Panc1 (cell line): ENCODE results near the gene RNU7-1. TPM values are rescaled to one million over a fixed set of nuclear protein-coding genes. Genes with fewer than 3 reads are reported as not detected.
A peak's percentile ranks its signal among the peaks of the same experiment; 100 is the strongest.

Experiments used
- ATAC-seq: fragments of 200-7000 bp; cut with Tn5 transposase; 2 replicates; pipeline ENCODE4 v1.9.1; 2020; ENCODE audit warnings: mild to moderate bottlenecking, moderate library complexity
- BruUV-seq: library from RNA; stranded (reverse); fragments of 400-500 nt; replicated peaks from 2 replicates; lab custom pipeline; 2021; lab: Mats Ljungman, UMichigan
- CTCF ChIA-PET: fragments of 300-600 bp; sonication (Branson Sonifier 250); formaldehyde crosslinking; loops from one replicate; lab custom pipeline; 2022; ENCODE audit warnings: antibody characterized with exemption; lab: Charles Lee
- POLR2A ChIA-PET: fragments of 300-600 bp; sonication (Branson Sonifier 250); formaldehyde crosslinking; loops from one replicate; lab custom pipeline; 2022; ENCODE audit warnings: antibody characterized with exemption; lab: Charles Lee
- DNase-seq: peaks from one replicate; pipeline ENCODE4 v3.0.0-alpha.2; 2010; ENCODE audit warnings: low read depth, low spot score
- H3K27ac ChIP-seq: 2 replicates; pipeline ENCODE4 v1.5.1; 2011; ENCODE audit warnings: mild to moderate bottlenecking, low read length, inconsistent platforms
- H3K27me3 ChIP-seq: fragments of 200-500 bp; sonication (Bioruptor generic); 2 replicates; pipeline ENCODE4 v1.6.0; 2014; ENCODE audit warnings: low read length, inconsistent platforms; ENCODE audit not compliant: control insufficient read depth, insufficient read depth
- H3K36me3 ChIP-seq: fragments of 200-500 bp; sonication (Bioruptor generic); 2 replicates; pipeline ENCODE4 v1.5.1; 2014; ENCODE audit warnings: inconsistent platforms, mild to moderate bottlenecking, low read length, moderate library complexity; ENCODE audit not compliant: control insufficient read depth, insufficient read depth
- H3K4me1 ChIP-seq: 2 replicates; pipeline ENCODE4 v1.5.1; 2011; ENCODE audit warnings: inconsistent platforms, mild to moderate bottlenecking, low read length, moderate library complexity; ENCODE audit not compliant: control insufficient read depth, insufficient read depth
- H3K4me3 ChIP-seq, 2 experiments: 2 replicates each; pipeline ENCODE4 v1.5.1; 2011 to 2012; ENCODE audit warnings: low read depth in 2 of 2, low read length in 2 of 2, mild to moderate bottlenecking in 2 of 2, inconsistent platforms in 1 of 2, moderate library complexity in 1 of 2
- H3K9me3 ChIP-seq: fragments of 200-500 bp; sonication (Bioruptor generic); 2 replicates; pipeline ENCODE4 v1.5.1; 2014; ENCODE audit warnings: low read depth, mild to moderate bottlenecking, inconsistent platforms, low read length, moderate library complexity; ENCODE audit not compliant: control insufficient read depth, insufficient read depth
- POLR2AphosphoS5 ChIP-seq: IDR thresholded peaks from 2 replicates; pipeline ENCODE4 v1.6.1; 2012; ENCODE audit warnings: mild to moderate bottlenecking, low read depth, low read length, moderate library complexity
- REST ChIP-seq, 2 experiments: IDR thresholded peaks; 2 replicates each; pipeline ENCODE4 v1.6.1; 2011 to 2012; ENCODE audit warnings: low read depth in 2 of 2, control low read depth in 1 of 2, low read length in 1 of 2, mild to moderate bottlenecking in 1 of 2, moderate library complexity in 1 of 2; ENCODE audit not compliant: insufficient read depth in 1 of 2
- SIN3A ChIP-seq: IDR thresholded peaks from 2 replicates; pipeline ENCODE4 v1.6.1; 2012; ENCODE audit warnings: low read depth, mild to moderate bottlenecking, low read length, moderate library complexity, borderline replicate concordance; ENCODE audit not compliant: insufficient read depth
- TCF7L2 ChIP-seq: IDR thresholded peaks from 2 replicates; pipeline ENCODE4 v1.6.1; 2011; ENCODE audit warnings: mild to moderate bottlenecking, low read depth, low read length, inconsistent platforms
- in situ Hi-C: cut with HindIII; loops from 2 replicates; pipeline ENCODE4 v1.10.0; 2016; ENCODE audit warnings: low sequenced_read_pairs, low pct_unique_long_range_greater_than_20kb
- intact Hi-C: fragments of 100-400 bp; cut with micrococcal nuclease; formaldehyde crosslinking; loops from one replicate; pipeline ENCODE4 v1.10.0; 2022; ENCODE audit not compliant: unreplicated experiment
- total RNA-seq: library from RNA; stranded (reverse); gene quantifications from one replicate; pipeline ENCODE4 v1.2.1, GENCODE V29; 2021; ENCODE audit not compliant: unreplicated experiment

Gene RNU7-1
- total RNA-seq, 1 experiment from 2014 or later, result not detected

- H3K4me3 ChIP-seq, result peak overlapping the region in 1 of 2 experiments; percentile 44; a peak in 2 of 4 replicates
- H3K4me1 ChIP-seq, result peaks cover 46% of the 10 kb centered on the region
- in situ Hi-C loops, result no loop called here
- TSS peak; percentile 44 for BruUV-seq
- ChIA-PET CTCF (interaction anchor here (1.3 kb wide), 1 partner anchor 13 kb away, joined by 3 read pairs; no protein-coding TSS in a partner anchor), POLR2A (interaction anchor here (1.2 kb wide), 1 partner anchor 13 kb away, joined by 3 read pairs; no protein-coding TSS in a partner anchor)
- H3K36me3 ChIP-seq, result 0 out of 2 replicates have a peak, but pooled peaks cover 3% of the 10 kb centered on the region
- H3K27me3 ChIP-seq, result no peaks in the 10 kb centered on the region
- peak overlapping the region; percentile 65 for H3K27ac ChIP-seq
- no peaks in the 10 kb centered on the region for H3K9me3 ChIP-seq
- TF ChIP-seq REST (IDR thresholded peaks at IDR 0.05; ENCODE audit: insufficient read depth in 1 of 2, low read depth in 2 of 2, low read length in 1 of 2) (no peak), POLR2AphosphoS5 (0 out of 2 replicates have a peak, but pooled peaks have one; percentile 56)
- DNase-seq, result no peak
- intact Hi-C loops, result no loop called here
- ATAC-seq, result no peak
Observed at GRCh38 chr12:6938353-6939190, 5.0 kb upstream of the RNU7-1 start.

DNA sequence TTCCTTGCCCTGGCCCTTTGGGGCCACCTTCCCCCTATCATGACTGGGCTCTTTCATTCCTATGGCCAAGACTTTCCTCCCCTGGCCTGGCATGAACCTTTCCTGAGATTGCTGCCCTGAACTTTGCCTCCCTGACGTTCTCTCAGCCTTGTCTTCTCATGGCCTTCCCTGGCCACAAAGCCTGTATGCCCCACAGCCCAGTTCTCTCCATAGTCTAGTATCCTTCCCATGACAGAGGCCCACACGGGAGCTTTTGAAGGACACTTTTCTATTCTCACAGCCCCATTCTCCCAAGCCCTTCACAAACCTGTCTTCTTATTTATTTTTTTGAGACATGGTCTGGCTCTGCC, 4.5 kb upstream of the RNU7-1 start:
- TF ChIP-seq POLR2AphosphoS5 (peak; percentile 7; the same call in 1 of the 2 replicates), SIN3A (no peak)
- Histone ChIP-seq H3K27ac (no peak overlapping the region), H3K36me3 (peaks cover 3% of the 10 kb centered on the region; the same call in 1 of the 2 replicates), H3K27me3 (no peaks in the 10 kb centered on the region), H3K9me3 (no peaks in the 10 kb centered on the region), H3K4me1 (peaks cover 40% of the 10 kb centered on the region), H3K4me3 (no peak overlapping the region)
- intact Hi-C loops, result no loop called here
- no TSS peak for BruUV-seq
- in situ Hi-C loops, result no loop called here
- POLR2A ChIA-PET, result interaction anchor here (0.6 kb wide), 1 partner anchor 33 kb away, joined by 3 read pairs; no protein-coding TSS in a partner anchor
- ATAC-seq, result no peak
- CTCF ChIA-PET, result no interaction called here
- DNase-seq, result no peak

- H3K27ac ChIP-seq, result peak overlapping the region; percentile 57; the same call in 1 of the 2 replicates
- POLR2A ChIA-PET, result no interaction called here
- no peak for DNase-seq
- no peak for ATAC-seq
- H3K27me3 ChIP-seq, result no peaks in the 10 kb centered on the region
- peaks cover 50% of the 10 kb centered on the region for H3K4me1 ChIP-seq
- intact Hi-C loops, result loop anchor here (10.0 kb wide), 1 partner anchor 174 kb away; no protein-coding TSS in a partner anchor
- H3K36me3 ChIP-seq, result no peaks in the 10 kb centered on the region; the same call in 1 of the 2 replicates
- H3K9me3 ChIP-seq, result no peaks in the 10 kb centered on the region
- in situ Hi-C loops, result no loop called here
- CTCF ChIA-PET, result no interaction called here
- no TSS peak for BruUV-seq
- no peak overlapping the region for H3K4me3 ChIP-seq
- no peak for TF ChIP-seq TCF7L2
Observed at GRCh38 chr12:6941267-6941666, 2.3 kb upstream of the RNU7-1 start.
